H9 (cell line): ENCODE measurements around the gene KCNMA1. TPM values are rescaled to one million over a fixed set of nuclear protein-coding genes. Genes with fewer than 3 reads are reported as not detected.

Experiments
- DNase-seq: peaks from one replicate; pipeline ENCODE4 v3.0.0-alpha.2; 2017
- H2AFZ ChIP-seq: one replicate; pipeline ENCODE4 v1.6.1; 2013; ENCODE audit warnings: mild to moderate bottlenecking, low read length, control low read depth, moderate library complexity
- H2AK5ac ChIP-seq: 2 replicates; pipeline ENCODE4 v1.6.1; 2013; ENCODE audit warnings: low read length, control low read depth, mixed read lengths; ENCODE audit not compliant: insufficient read length
- H2BK120ac ChIP-seq: one replicate; pipeline ENCODE4 v1.6.1; 2013; ENCODE audit warnings: low read depth, mild to moderate bottlenecking, low read length, control low read depth, inconsistent platforms; ENCODE audit not compliant: poor library complexity, severe bottlenecking
- H2BK12ac ChIP-seq: 2 replicates; pipeline ENCODE4 v1.6.1; 2013; ENCODE audit warnings: low read length, control low read depth, mixed read lengths, low read depth; ENCODE audit not compliant: insufficient read length
- H2BK15ac ChIP-seq: 2 replicates; pipeline ENCODE4 v1.6.1; 2013; ENCODE audit warnings: low read depth, low read length, control low read depth
- H2BK20ac ChIP-seq: one replicate; pipeline ENCODE4 v1.6.1; 2013; ENCODE audit warnings: low read depth, mild to moderate bottlenecking, low read length, control low read depth, inconsistent platforms; ENCODE audit not compliant: poor library complexity, severe bottlenecking
- H2BK5ac ChIP-seq: 2 replicates; pipeline ENCODE4 v1.6.1; 2013; ENCODE audit warnings: low read length, control low read depth, mixed read lengths; ENCODE audit not compliant: insufficient read length
- H3K14ac ChIP-seq: 2 replicates; pipeline ENCODE4 v1.6.1; 2013; ENCODE audit warnings: low read length, control low read depth; ENCODE audit not compliant: insufficient read depth
- H3K18ac ChIP-seq: 2 replicates; pipeline ENCODE4 v1.6.1; 2013; ENCODE audit warnings: low read depth, mild to moderate bottlenecking, mixed read lengths, low read length, control low read depth; ENCODE audit not compliant: insufficient read length
- H3K23ac ChIP-seq: 2 replicates; pipeline ENCODE4 v1.6.1; 2013; ENCODE audit warnings: low read length, control low read depth, mixed read lengths, low read depth; ENCODE audit not compliant: insufficient read length
- H3K23me2 ChIP-seq: 2 replicates; pipeline ENCODE4 v1.6.1; 2013; ENCODE audit warnings: low read depth, mild to moderate bottlenecking, mixed read lengths, low read length, control low read depth; ENCODE audit not compliant: insufficient read length, poor library complexity, severe bottlenecking
- H3K27ac ChIP-seq: 2 replicates; pipeline ENCODE4 v1.5.1; 2013; ENCODE audit warnings: low read length, control low read depth, mixed read lengths, low read depth; ENCODE audit not compliant: insufficient read length
- H3K27me3 ChIP-seq: 2 replicates; pipeline ENCODE4 v1.6.1; 2013; ENCODE audit warnings: low read length, control low read depth, inconsistent platforms; ENCODE audit not compliant: insufficient read depth
- H3K4ac ChIP-seq: 2 replicates; pipeline ENCODE4 v1.6.1; 2013; ENCODE audit warnings: low read depth, mild to moderate bottlenecking, control low read depth, inconsistent platforms, low read length, moderate library complexity
- H3K4me1 ChIP-seq: 2 replicates; pipeline ENCODE4 v1.6.1; 2013; ENCODE audit warnings: low read length, control low read depth, inconsistent platforms; ENCODE audit not compliant: insufficient read depth
- H3K4me2 ChIP-seq: 2 replicates; pipeline ENCODE4 v1.6.1; 2013; ENCODE audit warnings: low read length, control low read depth, mixed read lengths; ENCODE audit not compliant: insufficient read length, insufficient read depth
- H3K56ac ChIP-seq: 2 replicates; pipeline ENCODE4 v1.6.1; 2013; ENCODE audit warnings: low read depth, mild to moderate bottlenecking, mixed read lengths, low read length, control low read depth; ENCODE audit not compliant: insufficient read length
- H3K79me1 ChIP-seq: 2 replicates; pipeline ENCODE4 v1.6.1; 2013; ENCODE audit warnings: low read depth, mild to moderate bottlenecking, moderate library complexity, low read length, control low read depth, inconsistent platforms; ENCODE audit not compliant: insufficient read depth, poor library complexity, severe bottlenecking
- H3K79me2 ChIP-seq: 2 replicates; pipeline ENCODE4 v1.6.1; 2013; ENCODE audit warnings: low read length, control low read depth, inconsistent platforms; ENCODE audit not compliant: insufficient read depth
- H3K9ac ChIP-seq: 2 replicates; pipeline ENCODE4 v1.6.1; 2013; ENCODE audit warnings: low read length, control low read depth, mixed read lengths; ENCODE audit not compliant: insufficient read length; ENCODE audit errors: extremely low read depth
- H3K9me3 ChIP-seq: one replicate; pipeline ENCODE4 v1.6.1; 2013; ENCODE audit warnings: low read depth, low read length, inconsistent platforms; ENCODE audit not compliant: control insufficient read depth
- H3T11ph ChIP-seq: one replicate; pipeline ENCODE4 v1.6.1; 2013; ENCODE audit warnings: mild to moderate bottlenecking, low read length, control low read depth, inconsistent platforms
- H4K20me1 ChIP-seq: one replicate; pipeline ENCODE4 v1.6.1; 2013; ENCODE audit not compliant: control insufficient read depth, insufficient read length, insufficient read depth
- H4K5ac ChIP-seq: 2 replicates; pipeline ENCODE4 v1.6.1; 2013; ENCODE audit warnings: low read depth, mild to moderate bottlenecking, mixed read lengths, low read length, control low read depth; ENCODE audit not compliant: insufficient read length
- H4K8ac ChIP-seq: replicated peaks from 2 replicates; pipeline ENCODE4 v1.6.1; 2013; ENCODE audit warnings: low read length, control low read depth, mixed read lengths, low read depth; ENCODE audit not compliant: insufficient read length
- H4K91ac ChIP-seq: 2 replicates; pipeline ENCODE4 v1.6.1; 2013; ENCODE audit warnings: low read depth, mild to moderate bottlenecking, moderate library complexity, mixed read lengths, low read length, control low read depth; ENCODE audit not compliant: insufficient read length
- H3K27ac Mint-ChIP-seq, 3 experiments: 2 replicates in 2 of 3; 3 replicates in 1 of 3; pipeline ENCODE4 v1.8.0; 2020 to 2021; ENCODE audit warnings: mixed read lengths in 3 of 3, mild to moderate bottlenecking in 1 of 3, moderate library complexity in 1 of 3
- H3K27me3 Mint-ChIP-seq: 2 replicates; pipeline ENCODE4 v1.8.0; 2021; ENCODE audit warnings: low read depth, mild to moderate bottlenecking, moderate library complexity, mixed read lengths
- H3K36me3 Mint-ChIP-seq, 3 experiments: 2 replicates in 2 of 3; 3 replicates in 1 of 3; pipeline ENCODE4 v1.8.0; 2020 to 2021; ENCODE audit warnings: low read depth in 3 of 3, mixed read lengths in 3 of 3; ENCODE audit not compliant: insufficient read depth in 1 of 3
- H3K4me1 Mint-ChIP-seq, 2 experiments: 2 replicates each; pipeline ENCODE4 v1.8.0; 2020; ENCODE audit warnings: mixed read lengths in 2 of 2
- H3K4me3 Mint-ChIP-seq, 2 experiments: 2 replicates in 1 of 2; 3 replicates in 1 of 2; pipeline ENCODE4 v1.8.0; 2020 to 2021; ENCODE audit warnings: mild to moderate bottlenecking in 2 of 2, mixed read lengths in 2 of 2, moderate library complexity in 1 of 2
- H3K9me3 Mint-ChIP-seq, 2 experiments: 2 replicates in 1 of 2; 3 replicates in 1 of 2; pipeline ENCODE4 v1.8.0; 2020; ENCODE audit warnings: mild to moderate bottlenecking in 2 of 2, mixed read lengths in 2 of 2, moderate library complexity in 1 of 2
- total RNA-seq: library from RNA; stranded (reverse); gene quantifications from 2 replicates; pipeline ENCODE4 v1.2.1, GENCODE V29; 2021
- TF ChIP-seq, protein P1 (sequence below): fragments of 200-600 bp; sonication (generic); conservative IDR thresholded peaks from 3 replicates; pipeline ENCODE4 v1.8.0; 2021; ENCODE audit warnings: antibody characterized with exemption, mild to moderate bottlenecking

The KCNMA1 gene
- total RNA-seq, 1 experiment from 2014 or later: 2.0 TPM

DNA sequence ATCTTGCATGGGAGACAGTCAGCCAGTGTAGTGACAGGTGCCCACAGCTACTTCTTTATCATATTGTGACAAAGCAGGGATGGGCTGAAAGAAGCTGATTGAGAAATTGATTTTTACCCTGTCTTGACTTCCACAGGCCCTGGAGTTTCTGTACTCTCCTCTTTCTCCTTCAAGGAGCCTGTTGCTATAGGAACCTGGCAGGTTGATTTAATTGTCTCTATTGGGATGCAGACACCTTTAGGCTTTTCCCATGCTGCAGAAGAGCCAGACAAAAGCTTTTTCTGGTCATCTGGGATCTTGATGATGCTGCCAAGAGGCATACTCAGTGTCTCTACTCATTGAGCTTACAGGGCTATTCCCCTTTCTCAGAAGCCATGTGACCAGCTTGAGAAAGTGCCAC, 754.8 kb downstream of the KCNMA1 start:
- H2BK12ac ChIP-seq: no peak overlapping the region

More for the DNA sequence above, 754.8 kb downstream of the KCNMA1 start:
- Histone ChIP-seq H3K23ac (no peak overlapping the region), H2AFZ (no peak overlapping the region), H3K9ac (no peak overlapping the region), H3K9me3 (no peaks in the 10 kb centered on the region), H3K4ac (no peak overlapping the region), H3K79me1 (no peaks in the 10 kb centered on the region), H2BK20ac (no peak overlapping the region), H3T11ph (no peak overlapping the region), H3K18ac (no peak overlapping the region), H3K27me3 (no peaks in the 10 kb centered on the region), H2BK15ac (no peak overlapping the region), H4K8ac (no peak overlapping the region), H2BK5ac (no peak overlapping the region), H3K4me1 (no peaks in the 10 kb centered on the region), H4K5ac (no peak overlapping the region), H3K27ac (no peak overlapping the region), H3K4me2 (no peak overlapping the region), H3K23me2 (no peaks in the 10 kb centered on the region), H4K20me1 (no peaks in the 10 kb centered on the region), H2BK120ac (no peak overlapping the region), H4K91ac (no peak overlapping the region), H2AK5ac (no peak overlapping the region), H3K56ac (no peak overlapping the region), H3K14ac (no peak overlapping the region), H3K79me2 (no peaks in the 10 kb centered on the region)
- TF ChIP-seq, protein P1, sequence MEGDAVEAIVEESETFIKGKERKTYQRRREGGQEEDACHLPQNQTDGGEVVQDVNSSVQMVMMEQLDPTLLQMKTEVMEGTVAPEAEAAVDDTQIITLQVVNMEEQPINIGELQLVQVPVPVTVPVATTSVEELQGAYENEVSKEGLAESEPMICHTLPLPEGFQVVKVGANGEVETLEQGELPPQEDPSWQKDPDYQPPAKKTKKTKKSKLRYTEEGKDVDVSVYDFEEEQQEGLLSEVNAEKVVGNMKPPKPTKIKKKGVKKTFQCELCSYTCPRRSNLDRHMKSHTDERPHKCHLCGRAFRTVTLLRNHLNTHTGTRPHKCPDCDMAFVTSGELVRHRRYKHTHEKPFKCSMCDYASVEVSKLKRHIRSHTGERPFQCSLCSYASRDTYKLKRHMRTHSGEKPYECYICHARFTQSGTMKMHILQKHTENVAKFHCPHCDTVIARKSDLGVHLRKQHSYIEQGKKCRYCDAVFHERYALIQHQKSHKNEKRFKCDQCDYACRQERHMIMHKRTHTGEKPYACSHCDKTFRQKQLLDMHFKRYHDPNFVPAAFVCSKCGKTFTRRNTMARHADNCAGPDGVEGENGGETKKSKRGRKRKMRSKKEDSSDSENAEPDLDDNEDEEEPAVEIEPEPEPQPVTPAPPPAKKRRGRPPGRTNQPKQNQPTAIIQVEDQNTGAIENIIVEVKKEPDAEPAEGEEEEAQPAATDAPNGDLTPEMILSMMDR: no peak
- H3K27ac Mint-ChIP-seq: no peak overlapping the region; a peak in 1 of 7 replicates
- H3K4me3 Mint-ChIP-seq: no peak overlapping the region
- no peak for DNase-seq
- no peaks in the 10 kb centered on the region for H3K27me3 Mint-ChIP-seq
- no peaks in the 10 kb centered on the region for H3K9me3 Mint-ChIP-seq
- peaks cover 12 to 20% of the 10 kb centered on the region in 2 experiments for H3K4me1 Mint-ChIP-seq
- H3K36me3 Mint-ChIP-seq: no peaks in the 10 kb centered on the region
